ENCODE measurements around the gene GRIK4.

GRIK4 gene

GRCh38 chr11:120797143-120797542 is 285.6 kb downstream of the GRIK4 start:
- no peak for DNase-seq

- no peak for DNase-seq
Measured at GRCh38 chr11:120798854-120799253, 287.3 kb downstream of the GRIK4 start.

DNA sequence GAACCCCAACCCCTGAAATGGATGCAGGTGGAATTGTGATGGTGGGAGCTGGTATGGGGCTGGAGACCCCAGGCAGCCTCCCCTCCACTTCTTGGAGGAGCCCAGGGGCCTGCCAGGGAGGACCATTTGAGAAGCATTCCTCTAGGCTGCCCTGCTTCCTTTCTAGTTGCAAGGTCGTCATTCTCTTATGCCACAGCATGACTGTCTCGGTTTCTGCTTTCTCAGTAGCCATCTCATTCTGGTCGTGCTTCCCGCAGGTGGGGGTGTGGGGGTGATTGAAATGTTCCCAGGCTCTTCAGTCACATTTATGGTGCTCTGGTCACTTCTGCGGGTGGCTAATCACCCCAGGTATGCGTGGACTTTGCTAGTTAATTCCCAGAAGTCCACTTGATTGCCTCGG is 288.7 kb downstream of the GRIK4 start:
- no peak for DNase-seq

- peak; percentile 44 for DNase-seq
Measured at GRCh38 chr11:120801801-120802689, 290.5 kb downstream of the GRIK4 start.

DNA sequence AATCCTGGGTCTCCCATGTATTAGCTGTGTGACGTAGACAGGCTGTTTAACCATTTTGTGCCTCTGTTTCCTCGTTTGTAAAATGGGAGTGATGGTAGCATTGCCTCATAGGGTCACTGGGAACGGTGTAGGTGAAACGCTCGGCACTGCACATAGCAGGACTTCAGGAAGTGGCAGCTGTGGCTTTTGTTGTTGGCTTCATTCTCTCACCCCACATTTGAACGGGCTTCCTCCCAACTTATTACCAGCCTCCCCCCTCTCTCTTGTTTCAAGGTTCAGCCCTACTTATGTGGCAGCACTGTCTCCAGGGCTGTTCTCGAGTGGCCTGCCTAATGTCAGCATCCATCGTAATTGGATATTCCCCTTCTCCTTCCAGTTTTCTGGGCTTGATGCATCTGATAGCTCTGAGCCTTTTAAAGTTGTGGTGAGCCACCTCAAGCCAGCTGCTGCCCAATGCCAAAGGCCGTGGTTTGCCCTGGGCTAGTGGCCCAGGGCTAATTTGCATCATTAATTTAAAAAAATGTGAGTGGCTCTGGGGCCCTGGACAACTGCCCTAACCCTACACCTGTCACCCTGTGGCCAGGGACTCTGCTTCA is 294.5 kb downstream of the GRIK4 start:
- DNase-seq: no peak

DNA sequence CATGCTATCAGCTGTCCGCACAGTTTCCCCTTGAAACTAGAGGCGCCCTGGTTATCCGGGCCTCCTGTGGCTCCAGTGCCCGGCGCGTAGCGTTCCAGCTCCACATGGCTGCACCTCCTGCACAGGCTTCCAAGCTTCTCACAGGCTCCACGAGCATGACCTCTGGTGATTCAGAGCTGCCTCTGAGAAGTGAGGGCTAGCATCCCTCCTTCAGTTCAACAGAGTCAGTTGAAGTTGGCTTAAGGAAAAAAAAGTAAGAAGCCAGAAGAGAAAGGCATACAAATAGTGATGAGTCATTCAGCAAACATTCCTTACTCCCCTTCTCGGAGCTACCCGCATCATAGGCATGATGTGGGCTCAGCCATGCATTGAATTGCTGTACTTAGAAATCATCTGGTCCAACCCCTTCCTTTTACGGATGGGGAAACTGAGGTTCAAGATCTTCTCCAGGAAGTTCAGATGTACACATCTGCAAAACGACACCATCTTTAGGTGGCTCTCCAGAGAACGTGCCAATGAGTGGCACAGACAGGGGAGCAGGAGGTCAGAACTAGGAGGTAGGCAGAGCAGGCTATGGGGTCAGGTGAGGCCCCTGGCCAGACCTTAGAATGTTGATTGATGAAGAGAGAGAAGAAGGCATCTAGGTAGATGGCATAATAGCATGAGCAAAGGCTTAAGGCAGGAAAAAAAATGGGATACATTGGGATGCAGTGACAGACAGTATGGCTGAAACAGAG is 296.0 kb downstream of the GRIK4 start:
- no peak for DNase-seq

GRCh38 chr11:120808616-120809050 is 297.1 kb downstream of the GRIK4 start:
- no peak for DNase-seq

- DNase-seq: no peak
Measured at GRCh38 chr11:120810251-120810650, 298.7 kb downstream of the GRIK4 start.

GRCh38 chr11:120811199-120811598 is 299.7 kb downstream of the GRIK4 start:
- DNase-seq: no peak

- DNase-seq: no peak
Measured at GRCh38 chr11:120811731-120812130, 300.2 kb downstream of the GRIK4 start.

GRCh38 chr11:120814531-120815318 is 303.2 kb downstream of the GRIK4 start:
- DNase-seq: no peak

GRCh38 chr11:120815319-120816100 is 304.0 kb downstream of the GRIK4 start:
- no peak for DNase-seq

DNA sequence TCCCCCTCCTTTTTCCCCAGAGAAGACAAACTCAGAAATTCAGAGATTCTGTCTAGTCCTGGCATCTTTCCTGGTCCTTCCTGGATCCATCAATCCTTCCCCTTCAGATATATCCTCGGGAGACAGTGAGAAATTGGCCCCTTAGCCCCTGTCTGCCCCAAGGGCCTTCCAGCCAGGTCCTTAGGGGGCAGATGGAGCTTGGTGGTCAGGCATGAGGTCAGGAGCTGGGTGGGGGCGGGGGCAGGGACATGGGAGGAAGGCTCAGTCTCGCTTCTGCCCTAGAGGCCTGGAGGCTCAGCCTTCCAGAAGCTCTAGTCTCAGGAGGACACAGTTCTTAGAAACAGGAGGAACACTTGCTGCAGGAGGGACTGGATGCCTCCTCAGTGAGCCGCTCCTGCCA is 304.6 kb downstream of the GRIK4 start:
- no peak for DNase-seq

- no peak for DNase-seq
Measured at GRCh38 chr11:120816711-120817110, 305.2 kb downstream of the GRIK4 start.

GRCh38 chr11:120817158-120817557 is 305.6 kb downstream of the GRIK4 start:
- no peak for DNase-seq

DNA sequence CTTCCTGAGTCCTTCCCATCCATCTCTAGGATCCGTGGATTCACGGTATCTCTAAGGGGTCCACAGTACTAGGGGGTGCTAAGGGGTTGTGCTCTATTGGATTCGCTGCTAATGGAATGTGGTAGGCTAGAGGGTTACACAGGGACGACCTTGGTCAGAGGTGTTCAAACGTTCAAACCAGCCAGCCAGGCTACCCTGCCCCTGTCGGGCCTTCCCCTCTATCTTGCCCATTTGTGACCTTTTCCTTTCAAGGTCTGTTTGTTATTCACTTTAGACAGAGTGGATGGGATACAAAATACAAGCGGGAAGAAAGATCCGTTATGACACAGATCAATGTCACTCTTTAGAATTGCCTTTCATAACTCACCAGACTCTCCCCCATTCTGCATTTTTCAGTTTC is 306.5 kb downstream of the GRIK4 start:
- no peak for DNase-seq

DNA sequence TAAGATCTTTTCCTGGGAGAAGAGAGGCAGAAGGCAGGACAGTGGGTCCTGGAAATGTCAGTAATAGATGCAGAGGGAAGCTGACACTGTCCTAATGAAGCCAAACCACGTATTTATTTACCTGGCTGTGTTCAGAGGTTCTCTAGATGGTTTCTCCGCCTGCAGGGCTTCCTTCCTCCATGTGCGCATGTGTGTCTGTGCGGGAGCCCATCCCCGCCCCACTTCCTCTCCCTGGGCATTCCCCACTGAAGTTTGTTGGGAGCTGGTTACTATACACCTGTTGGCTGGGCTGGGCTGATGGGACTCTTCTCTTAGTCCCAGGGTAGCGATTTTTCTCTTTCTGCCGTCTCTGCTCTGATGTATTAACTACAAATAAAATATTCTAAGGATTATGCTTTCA is 307.5 kb downstream of the GRIK4 start:
- no peak for DNase-seq

DNA sequence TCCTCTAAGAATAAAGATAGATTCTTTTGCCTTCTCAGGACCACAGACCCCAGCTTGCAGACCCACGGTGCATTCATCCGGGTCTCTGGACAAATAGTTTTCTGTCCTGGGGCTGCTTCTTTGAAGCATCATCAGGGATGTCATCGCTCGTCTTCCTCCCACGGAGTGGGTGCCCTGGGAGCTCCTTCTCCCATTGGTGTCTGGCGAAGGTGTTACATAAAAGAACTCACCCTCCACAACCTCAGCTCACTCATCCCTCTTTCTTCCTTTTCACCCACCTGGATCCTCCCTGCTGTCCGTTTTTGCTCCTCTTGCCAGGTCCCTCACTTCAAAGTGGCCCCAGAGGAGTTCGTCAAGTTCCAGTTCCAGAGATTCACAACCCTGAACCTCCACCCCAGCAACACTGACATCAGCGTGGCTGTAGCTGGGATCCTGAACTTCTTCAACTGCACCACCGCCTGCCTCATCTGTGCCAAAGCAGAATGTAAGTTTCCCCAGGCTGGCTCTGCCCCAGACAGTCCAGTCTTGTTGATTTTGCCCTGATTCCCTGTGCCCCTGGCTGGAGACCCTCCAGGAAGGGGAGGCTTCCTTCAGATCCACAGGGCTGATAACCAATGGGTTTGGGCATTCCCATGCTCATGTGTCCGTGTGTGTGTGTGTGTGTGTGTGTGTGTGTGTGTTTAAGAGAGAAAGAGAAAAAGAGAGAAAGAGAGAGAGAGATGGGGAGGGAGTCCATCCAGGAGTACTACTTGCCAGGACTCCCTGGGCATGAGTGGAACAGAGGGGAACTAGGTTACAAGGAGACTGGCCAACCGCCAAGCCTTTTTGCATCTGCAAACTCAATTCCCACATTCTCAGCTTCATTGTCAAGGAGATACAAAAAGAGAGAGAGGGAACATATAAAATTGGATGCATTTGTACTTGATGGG is 308.2 kb downstream of the GRIK4 start:
- DNase-seq: no peak

- DNase-seq: no peak
Measured at GRCh38 chr11:120823159-120823558, 311.6 kb downstream of the GRIK4 start.

- no peak for DNase-seq
Measured at GRCh38 chr11:120824242-120824641, 312.7 kb downstream of the GRIK4 start.

DNA sequence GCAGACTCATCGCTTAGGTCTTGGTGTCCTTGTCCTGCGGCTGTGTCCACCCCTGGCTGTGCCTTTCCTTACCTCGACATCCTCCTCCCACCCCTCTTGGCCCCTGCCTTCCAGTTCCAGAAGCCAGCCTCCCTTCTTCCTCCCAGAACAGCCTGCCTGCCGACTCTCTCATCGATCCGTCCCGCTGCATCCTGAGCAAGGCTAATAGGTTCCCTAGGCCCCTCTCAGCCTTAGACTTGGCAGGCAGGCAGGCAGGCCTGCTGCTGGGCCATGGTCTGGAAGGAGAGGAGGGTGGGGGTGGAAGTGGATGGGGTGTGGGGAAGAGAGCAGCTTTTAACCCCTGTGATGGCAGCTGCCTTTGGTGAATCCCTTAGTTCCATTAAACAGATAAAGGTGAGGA is 315.6 kb downstream of the GRIK4 start:
- DNase-seq: no peak

Data from activated naive CD4-positive, alpha-beta T cell treated with Interleukin-2 at 50 U/mL for 16 hours (primary cell).